T-helper 2 cell treated with Interferon-gamma antibody and Interleukin-4, amounts not matched to agents 100 ng/mL and 5 ng/mL, for 36 hours (primary cell): ENCODE results near the gene ACSF2. TPM values are rescaled to one million over a fixed set of nuclear protein-coding genes. Genes with fewer than 3 reads are reported as not detected.

Experiments
- intact Hi-C: fragments of 100-400 bp; cut with micrococcal nuclease; formaldehyde crosslinking; loops from one replicate; pipeline ENCODE4 v1.15.1; 2023
- total RNA-seq: library from RNA; stranded (reverse); gene quantifications from 2 replicates; pipeline ENCODE4 v1.2.3, GENCODE V29; 2022

The ACSF2 gene
- total RNA-seq, 1 donor from 2014 or later = 27.3 TPM

DNA sequence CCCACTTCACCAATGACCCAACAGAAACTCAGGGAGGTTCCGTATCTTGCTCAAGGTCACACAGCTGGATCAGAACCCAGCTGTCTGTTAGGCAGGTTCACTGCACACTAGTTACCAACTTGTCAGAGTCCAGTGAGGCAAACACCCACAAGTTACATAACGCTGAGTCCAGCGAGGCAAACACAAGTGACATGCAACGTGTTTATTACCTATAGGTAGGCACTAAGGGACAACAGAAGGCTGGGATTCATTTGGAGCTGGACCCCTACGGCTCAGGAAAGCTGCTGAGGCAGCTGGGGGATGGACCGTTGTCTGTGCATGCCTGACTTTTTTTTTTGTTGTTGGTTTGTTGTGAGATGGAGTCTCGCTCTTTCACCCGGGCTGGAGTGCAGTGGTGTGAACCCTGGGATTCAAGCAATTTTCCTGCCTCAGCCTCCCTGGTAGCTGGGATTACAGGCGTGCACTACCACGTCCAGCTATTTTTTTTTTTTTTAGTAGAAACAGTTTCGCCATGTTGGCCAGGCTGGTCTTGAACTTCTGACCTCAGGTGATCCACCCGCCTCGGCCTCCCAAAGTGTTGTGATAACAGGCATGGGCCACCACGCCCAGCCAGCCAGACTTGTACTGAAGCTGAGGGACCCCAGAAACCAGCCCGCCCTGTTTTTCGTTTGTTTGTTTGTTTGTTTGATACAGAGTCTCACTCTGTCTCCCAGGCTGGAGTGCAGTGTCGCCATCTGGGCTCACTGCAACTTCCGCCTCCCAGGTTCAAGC is 50.7 kb downstream of the ACSF2 start:
- intact Hi-C loops = loop anchor here (5.0 kb wide), 1 partner anchor 231 kb away; the partner anchor contains the start of gene ANKRD40

DNA sequence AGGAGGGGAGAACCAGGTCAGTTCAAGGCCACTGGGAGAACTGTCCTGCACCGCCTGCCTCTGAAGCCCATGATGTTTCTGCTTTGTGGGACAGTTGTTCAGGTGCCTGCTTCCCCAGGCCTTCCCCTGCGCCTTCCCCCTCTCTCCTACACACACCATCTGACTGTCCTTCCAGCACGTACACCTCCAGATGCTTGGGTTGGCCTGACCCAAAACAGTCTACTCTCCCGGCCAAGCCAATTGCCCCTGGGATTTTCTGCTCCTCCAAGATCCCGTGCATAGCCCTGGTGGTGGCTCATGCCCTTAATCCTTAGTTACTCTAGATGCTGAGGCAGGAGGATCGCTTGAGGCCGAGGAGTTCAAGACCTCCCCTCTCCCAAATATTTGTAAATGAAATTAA is 52.0 kb downstream of the ACSF2 start:
- intact Hi-C loops = loop anchor here (1.0 to 5.0 kb wide), 8 partner anchors 51 to 375 kb away; partner anchors contain the start of genes ACSF2, ANKRD40, EME1 and LRRC59

DNA sequence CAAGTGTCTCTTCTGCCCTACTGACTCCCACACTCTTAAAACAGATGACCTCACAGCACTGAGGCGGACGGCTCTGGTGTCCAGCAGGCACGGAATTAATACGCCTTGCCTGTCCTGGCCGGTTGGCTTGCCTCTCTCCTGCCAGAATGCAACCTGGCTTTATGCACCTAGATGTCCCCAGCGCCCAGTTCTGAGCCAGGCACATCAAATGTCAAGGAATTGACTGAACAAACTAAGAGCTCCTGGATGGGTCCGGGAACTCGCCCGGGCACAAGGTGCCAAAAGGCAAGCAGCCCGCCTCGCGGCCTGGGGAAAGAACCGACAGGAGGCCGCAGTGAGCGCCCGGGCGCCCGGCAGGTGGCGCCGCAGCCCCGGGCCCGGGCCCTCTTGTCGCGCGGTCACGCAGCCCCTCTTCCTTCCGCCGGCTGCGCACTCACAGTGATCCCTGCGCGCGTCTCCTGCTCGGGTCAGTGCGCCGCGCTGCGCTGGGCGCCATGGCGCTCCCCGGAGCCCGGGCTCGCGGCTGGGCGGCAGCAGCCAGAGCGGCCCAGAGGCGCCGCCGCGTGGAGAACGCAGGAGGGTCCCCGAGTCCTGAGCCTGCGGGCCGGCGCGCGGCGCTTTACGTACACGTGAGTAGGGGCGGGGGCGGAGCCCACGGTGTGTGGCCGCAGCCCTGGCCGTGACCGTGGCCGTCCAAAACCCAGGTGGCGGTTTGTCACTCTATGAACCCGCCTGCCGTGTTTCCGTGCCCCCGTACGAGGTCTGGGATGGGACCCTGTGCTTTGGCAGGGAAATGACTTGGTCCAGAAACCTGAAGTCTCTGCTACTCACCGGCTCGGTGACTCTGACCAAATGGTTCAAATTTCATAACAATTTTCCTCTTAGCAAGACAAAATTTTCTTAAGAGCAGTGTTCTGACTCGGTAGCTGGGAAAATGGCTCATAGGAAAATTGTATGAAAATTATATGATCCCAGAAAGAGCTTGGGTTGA is 52.7 kb downstream of the ACSF2 start, which contains the start of gene RSAD1:
TSS of gene RSAD1 (plus strand) at position 470 of the 991 bp plus-strand sequence. CDS start at position 495, 25 bp downstream.
- intact Hi-C loops = loop anchor here (1.0 to 5.0 kb wide), 9 partner anchors 52 to 374 kb away; partner anchors contain the start of genes ACSF2, ANKRD40, EME1 and LRRC59

- intact Hi-C loops = loop anchor here (1.0 to 5.0 kb wide), 8 partner anchors 53 to 373 kb away; partner anchors contain the start of genes ACSF2, ANKRD40, EME1 and LRRC59
Observed at GRCh38 chr17:50479522-50480141, 53.6 kb downstream of the ACSF2 start.

DNA sequence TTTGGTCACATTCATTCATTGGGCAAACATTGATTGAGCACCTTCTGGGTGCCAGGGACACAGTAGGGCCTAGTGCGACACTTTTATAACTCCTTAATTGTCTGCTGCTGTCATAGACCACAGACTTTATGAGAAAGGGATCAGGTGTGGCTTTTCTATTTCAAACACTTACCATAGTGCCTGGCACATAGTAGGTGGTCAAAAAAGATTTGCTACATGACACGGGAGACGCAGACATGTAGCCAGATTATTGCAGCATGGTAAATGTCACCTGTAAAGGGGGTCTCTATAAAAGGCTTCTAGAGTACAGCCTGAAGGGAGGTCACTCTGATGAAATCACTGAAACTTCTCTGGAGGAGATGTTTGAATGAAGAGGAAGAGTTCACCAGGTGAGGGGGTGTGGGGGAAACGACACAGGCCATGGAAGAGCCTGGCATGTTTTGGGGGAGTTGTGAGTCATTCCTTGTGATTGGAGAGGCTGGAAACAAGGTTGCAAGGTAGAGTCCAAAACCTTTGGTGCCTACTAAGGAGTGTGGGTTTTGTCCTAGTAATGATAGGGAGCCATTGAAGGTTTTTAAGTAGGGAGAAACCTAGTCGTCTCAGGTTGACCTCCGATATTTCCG is 54.2 kb downstream of the ACSF2 start:
- intact Hi-C loops = no loop called here

DNA sequence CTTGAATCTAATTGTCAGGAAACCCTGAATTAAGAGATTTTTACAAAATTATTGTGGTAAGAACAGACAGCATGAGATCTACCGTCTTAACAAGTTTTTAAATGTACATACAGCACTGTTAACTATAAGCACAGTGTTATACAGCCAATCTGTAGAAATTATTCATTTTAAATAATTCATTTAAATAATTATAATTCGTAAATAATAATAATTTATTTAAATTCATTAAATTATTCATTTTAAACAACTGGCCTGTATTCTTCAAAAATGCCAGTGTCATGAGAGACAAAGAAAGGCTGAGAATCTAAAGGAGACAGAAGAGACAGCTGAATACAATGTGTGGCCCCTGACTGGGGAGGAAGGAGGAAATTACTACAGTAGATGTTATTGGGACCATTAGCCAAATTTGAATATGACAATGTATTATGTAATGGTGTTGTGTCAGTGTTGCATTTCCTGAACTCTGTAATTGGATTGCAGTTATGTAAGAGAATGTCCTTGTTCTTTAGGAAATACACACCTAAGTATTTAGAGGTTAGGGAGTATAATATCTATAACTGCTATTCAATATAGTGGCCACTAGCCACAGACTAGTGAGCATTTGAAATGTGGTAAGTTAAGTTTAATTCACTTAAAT is 55.0 kb downstream of the ACSF2 start:
- intact Hi-C loops = no loop called here

DNA sequence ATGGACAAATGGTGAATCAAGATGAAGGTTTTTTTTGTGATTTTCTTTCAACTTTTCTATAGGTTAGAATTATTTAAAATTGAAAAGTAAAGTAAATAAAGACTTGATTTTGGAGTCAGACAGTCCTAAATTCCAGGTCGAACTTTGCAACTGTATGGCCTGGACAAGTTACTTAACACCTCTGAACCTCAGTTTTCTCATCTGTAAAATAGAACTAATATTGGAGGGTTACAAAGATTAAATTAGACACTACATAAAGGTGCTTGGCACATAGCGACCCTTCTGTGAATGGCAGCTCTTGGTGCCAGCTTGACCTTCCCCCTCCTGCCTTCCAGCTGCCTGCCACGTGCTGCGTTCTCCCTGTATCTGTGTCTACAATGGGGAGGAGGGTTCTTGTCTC is 55.6 kb downstream of the ACSF2 start:
- intact Hi-C loops = loop anchor here (1.0 to 2.0 kb wide), 2 partner anchors 27 to 145 kb away; partner anchors contain the start of gene MYCBPAP

DNA sequence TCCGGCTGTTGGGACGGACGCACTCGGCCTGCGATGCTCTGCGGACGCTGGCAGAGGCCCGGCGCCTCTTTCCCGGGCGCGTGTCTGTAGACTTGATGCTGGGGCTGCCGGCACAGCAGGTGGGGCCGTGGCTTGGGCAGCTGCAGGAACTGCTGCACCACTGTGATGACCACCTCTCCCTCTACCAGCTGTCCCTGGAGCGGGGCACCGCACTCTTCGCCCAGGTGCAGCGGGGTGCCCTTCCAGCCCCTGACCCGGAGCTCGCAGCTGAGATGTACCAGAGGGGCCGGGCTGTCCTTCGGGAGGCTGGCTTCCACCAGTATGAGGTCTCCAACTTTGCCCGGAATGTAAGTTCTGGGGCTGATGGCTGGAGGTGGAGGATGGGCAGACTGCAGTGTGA is 56.1 kb downstream of the ACSF2 start:
- intact Hi-C loops = loop anchor here (1.0 to 2.0 kb wide), 2 partner anchors 27 to 144 kb away; partner anchors contain the start of gene MYCBPAP

GRCh38 chr17:50482516-50482915 is 56.5 kb downstream of the ACSF2 start:
- intact Hi-C loops = loop anchor here (1.0 to 2.0 kb wide), 2 partner anchors 26 to 144 kb away; partner anchors contain the start of gene MYCBPAP

DNA sequence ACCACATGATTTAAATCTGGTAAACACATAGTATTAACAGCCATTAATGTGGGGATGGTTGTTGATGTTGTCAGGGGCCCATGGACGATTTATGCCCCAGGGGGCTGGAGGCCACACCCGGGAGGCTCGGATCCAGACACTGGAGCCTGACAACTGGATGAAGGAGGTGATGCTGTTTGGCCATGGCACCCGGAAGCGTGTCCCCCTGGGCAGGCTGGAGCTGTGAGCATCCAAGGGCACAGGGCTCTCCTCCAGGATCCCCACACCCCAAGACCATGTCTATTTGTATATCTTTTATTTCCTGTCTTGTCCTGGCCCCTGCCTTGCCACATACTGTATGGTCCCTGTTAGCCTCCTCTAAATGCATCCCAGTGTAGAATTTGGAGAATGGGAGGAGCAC is 57.2 kb downstream of the ACSF2 start:
- intact Hi-C loops = loop anchor here (2.0 kb wide), 1 partner anchor 26 kb away; the partner anchor contains the start of gene MYCBPAP

DNA sequence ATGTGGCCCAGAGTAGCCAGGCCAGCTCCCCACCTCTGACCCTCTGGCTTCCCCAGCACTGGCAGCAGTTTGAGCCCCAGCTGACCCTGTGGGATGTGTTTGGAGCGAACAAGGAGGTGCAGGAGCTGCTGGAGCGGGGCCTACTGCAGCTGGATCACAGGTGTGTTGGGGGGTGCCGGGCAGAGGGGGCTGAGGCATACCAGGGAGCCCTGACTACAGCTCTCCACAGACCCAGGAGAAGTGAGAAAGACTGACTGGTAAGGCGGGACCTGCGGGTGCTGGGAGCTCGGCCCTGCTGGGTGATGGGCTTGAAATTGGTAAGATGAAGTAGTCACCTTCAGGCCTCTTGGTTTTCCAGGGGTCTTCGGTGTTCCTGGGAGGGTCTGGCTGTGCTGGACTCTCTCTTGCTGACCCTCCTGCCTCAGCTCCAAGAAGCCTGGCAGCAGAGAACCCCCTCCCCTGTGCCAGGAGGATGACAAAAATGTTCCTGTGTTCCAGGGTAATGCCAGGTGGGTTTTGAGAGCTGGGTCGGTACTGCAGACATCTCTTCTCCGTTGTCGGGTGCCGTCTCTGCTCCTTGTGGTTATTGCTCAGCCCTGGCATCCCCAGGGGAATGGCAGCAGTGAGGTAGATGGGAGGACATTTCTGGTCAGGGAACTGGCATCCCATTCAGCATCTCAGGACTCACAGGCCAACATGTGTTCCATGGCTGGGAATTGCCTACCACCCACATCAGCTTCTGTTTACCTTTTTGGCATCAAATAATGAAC is 58.6 kb downstream of the ACSF2 start:
- intact Hi-C loops = no loop called here

DNA sequence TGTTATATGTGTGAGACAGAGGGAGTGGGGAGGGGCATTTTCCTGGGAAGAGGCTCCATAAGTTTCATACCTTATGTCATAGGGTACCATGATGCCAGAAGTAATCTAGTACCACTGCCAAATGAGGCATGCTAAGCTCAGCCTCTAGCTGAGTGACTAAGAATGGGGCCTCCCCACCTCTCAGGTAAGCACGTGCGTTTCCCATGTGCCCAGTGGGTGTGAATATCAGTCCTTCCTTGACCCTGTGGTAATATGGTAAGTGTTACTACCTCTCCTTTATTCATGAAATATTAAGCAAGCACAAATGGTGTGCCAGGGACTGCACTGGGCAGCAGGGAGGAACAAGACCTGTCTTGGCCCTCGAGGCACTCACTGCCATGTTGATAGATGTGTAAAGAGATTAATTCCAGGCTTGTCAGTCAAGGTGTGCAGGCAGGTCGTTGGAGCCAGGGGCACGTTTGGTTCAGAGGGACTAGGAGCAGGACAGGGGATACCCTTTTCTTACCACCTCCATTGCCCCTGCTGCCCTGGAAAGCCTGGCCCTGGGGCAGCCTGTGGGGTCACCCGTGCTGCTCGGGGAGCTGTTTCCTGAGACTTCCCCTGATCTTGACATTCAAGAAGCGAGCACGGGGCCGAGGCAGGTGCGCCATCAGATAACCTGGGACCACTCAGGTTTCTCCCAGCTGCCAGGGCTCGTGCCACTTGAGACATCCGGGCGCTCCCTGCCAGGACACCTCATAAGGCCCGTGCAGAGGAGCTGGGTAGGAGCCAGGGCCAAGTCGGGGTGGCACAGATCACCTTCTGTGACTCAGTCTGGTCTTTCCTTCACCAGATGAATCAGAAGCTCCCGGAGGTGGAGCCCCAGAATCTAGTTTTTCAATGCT is 61.4 kb downstream of the ACSF2 start:
- intact Hi-C loops = no loop called here

DNA sequence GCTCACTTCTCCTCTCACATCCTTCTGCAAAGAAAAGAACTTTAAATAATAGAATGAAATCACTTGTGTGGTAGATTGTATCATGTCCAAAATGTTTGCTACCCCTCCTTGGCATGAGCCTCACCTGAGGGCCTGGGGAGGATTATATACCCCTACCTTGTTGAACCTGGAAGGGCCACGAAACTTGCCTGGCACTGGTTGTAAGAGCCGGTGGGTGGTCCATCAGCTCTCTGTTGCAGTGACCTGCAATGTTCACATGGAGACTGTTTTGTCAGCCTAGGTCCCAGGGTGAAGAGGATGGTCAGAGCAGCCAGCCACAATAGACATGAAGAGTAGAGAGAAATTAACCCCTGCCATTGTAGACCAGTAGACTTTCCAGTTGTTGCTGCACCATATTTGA is 62.9 kb downstream of the ACSF2 start:
- intact Hi-C loops = no loop called here

- intact Hi-C loops = no loop called here
Observed at GRCh38 chr17:50491505-50491904, 65.5 kb downstream of the ACSF2 start.

DNA sequence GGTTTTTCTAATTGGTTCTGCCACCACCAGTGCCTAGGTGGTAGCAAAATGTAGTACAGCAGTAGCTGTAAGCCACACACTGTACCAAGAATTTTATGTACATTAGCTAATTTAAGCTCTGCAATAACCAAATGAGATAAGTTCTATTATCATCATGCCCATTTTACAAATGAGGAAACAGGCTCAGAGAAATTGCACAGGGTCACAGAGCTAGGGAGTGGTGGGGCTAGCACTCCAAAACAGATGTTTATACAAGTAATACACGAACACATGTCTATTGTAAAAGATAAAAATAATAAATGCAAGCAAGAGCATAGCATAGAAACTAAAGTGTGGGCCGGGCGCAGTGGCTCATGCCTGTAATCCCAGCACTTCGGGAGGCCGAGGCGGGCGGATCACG is 66.2 kb downstream of the ACSF2 start:
- intact Hi-C loops = no loop called here

GRCh38 chr17:50493744-50494143 is 67.7 kb downstream of the ACSF2 start:
- intact Hi-C loops = no loop called here

DNA sequence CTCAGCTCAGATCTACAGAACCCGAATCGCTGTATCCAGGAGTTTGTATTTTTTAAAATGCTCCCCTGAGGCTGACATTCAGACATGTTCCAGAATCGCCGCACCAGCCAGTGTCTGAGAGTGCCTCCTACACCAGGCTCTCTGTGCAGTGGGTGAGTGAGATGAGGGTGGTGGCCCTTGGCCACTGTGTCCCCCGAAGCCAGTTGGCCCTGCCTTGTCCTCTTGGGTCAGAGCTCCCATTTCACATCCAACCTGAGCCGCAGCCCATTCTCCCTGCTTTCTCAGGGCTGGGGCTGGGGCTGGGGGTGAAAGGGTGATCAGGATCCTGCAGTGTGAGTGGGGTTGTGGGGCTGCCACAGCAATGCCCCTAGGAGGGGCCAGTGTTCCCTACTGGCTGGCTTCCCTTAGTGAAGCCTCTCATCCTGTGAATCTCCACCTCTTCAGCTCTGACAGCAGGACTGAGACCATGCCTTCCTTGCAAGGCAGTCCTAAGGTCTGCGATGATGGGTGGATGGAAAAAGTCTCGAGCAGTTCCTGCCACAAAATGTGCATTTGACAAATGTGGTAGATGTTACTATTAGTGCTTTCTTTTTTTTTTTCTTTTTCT is 69.3 kb downstream of the ACSF2 start:
- intact Hi-C loops = no loop called here

DNA sequence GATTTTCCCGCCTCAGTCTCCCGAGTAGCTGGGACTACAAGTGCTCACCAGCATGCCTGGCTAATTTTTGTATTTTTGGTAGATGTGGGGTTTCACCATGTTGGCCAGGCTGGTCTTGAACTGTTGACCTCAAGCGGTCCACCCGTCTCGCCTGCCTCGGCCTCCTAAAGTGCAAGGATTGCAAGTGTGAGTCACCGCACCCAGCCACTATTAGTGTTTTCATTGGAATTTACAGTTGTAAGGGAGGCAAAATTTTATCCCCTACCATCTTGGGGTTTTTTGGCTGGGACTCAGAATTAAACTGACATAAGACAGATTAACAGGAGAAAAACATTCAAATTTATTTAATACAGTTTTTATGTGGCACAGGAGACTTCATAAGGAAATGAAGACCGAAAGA is 69.9 kb downstream of the ACSF2 start:
- intact Hi-C loops = no loop called here
